Measurements from ENCODE around the gene HDX.
"Not testable (repeated sequence)": the region's sequence is repeated elsewhere in the genome, so short reads cannot be mapped to it uniquely, and the experiment has no call there.

The HDX gene

DNA sequence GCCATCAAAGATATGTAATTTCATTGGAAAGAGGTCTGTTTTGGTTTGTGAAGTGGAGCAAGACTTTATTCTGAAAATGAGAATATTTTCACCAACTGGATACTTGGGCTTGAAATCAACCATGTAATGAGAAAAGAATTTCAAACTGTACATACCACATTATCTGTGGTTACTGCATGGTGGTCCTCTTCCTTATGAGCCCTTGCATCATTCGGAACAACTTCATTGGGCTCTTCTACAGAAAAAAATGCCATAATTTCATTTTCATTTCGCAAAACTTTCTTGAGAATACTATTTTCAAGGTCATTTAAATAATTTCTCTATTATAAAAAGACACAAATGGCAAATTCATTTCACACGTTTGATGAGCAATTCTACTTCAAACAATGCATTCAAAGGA, 165.6 kb downstream of the HDX start:
- Histone ChIP-seq H3K27me3 (ENCODE audit: insufficient read depth, low read depth, severe bottlenecking) (no peaks in the 10 kb centered on the region), H3K9me3 (ENCODE audit: severe bottlenecking) (no peaks in the 10 kb centered on the region), H3K4me3 (ENCODE audit: low read depth, low read length) (no peak overlapping the region), H3K27ac (no peak overlapping the region), H3K36me3 (no peaks in the 10 kb centered on the region)
- no peak for DNase-seq
- TF ChIP-seq, protein P1, sequence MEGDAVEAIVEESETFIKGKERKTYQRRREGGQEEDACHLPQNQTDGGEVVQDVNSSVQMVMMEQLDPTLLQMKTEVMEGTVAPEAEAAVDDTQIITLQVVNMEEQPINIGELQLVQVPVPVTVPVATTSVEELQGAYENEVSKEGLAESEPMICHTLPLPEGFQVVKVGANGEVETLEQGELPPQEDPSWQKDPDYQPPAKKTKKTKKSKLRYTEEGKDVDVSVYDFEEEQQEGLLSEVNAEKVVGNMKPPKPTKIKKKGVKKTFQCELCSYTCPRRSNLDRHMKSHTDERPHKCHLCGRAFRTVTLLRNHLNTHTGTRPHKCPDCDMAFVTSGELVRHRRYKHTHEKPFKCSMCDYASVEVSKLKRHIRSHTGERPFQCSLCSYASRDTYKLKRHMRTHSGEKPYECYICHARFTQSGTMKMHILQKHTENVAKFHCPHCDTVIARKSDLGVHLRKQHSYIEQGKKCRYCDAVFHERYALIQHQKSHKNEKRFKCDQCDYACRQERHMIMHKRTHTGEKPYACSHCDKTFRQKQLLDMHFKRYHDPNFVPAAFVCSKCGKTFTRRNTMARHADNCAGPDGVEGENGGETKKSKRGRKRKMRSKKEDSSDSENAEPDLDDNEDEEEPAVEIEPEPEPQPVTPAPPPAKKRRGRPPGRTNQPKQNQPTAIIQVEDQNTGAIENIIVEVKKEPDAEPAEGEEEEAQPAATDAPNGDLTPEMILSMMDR (IDR thresholded peaks at IDR 0.05; ENCODE audit: low read depth, low read length): no peak

DNA sequence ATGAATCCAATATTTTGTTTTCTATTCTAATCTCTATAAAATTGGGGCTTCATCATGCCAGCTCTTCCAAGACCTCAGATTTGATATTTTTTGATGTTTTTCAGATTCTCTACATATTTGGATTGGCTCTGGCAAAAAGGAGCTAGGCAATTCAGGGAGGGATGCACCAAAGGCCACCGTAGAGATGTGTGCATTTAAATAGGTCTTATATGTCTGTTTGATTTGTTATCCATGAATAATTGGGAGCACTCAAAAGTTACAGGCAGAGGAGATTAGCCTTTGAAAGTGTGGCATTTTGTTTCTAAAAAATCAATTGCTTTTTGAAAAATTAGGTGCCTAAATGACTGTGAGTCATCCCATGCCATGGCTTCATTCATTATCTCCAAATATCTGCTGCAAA, 167.1 kb downstream of the HDX start:
- no peaks in the 10 kb centered on the region for H3K27me3 ChIP-seq (ENCODE audit: insufficient read depth, low read depth, severe bottlenecking)
- TF ChIP-seq, protein P1 (IDR thresholded peaks at IDR 0.05; ENCODE audit: low read depth, low read length): no peak
- H3K36me3 ChIP-seq: no peaks in the 10 kb centered on the region
- H3K9me3 ChIP-seq (ENCODE audit: severe bottlenecking): no peaks in the 10 kb centered on the region
- DNase-seq: no peak
- H3K27ac ChIP-seq: no peak overlapping the region
- H3K4me3 ChIP-seq (ENCODE audit: low read depth, low read length): no peak overlapping the region

DNA sequence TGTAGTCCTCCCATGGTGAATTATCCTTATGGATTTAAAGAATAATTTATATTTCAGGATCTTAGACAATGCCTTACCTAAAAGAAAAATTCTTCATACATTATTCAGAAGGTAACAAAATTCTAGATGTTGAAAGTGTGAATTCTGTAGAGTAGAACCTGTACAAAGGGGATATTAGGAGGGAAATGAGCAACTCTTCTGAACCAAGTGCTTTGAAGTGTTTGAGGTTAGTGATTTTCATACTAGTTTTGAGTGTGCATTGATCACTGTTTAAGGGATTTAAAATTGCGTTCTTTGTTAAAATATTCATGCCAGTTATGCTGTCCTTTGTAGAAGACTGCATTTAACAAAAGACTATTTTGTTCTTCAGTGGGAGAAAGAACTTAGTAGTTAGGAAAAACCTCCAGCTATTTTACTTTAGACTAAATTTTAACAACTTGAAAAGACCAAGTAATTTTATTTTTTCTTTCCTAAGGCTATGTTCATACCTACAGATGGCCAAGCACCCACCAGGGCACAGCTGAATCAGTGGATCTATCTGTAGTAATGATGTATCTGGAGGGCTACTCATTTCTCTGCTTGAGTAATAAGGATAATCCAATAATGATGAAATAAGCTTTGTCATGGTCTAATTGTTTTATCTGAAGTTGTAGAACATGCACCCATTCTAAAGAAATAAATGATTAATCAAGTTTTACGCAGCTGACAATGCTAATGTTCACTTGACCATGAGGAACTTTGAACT, 180.0 kb downstream of the HDX start:
- no peak overlapping the region for H3K27ac ChIP-seq
- DNase-seq: no peak
- TF ChIP-seq, protein P1 (IDR thresholded peaks at IDR 0.05; ENCODE audit: low read depth, low read length): no peak
- H3K9me3 ChIP-seq (ENCODE audit: severe bottlenecking): no peaks in the 10 kb centered on the region
- no peaks in the 10 kb centered on the region for H3K27me3 ChIP-seq (ENCODE audit: insufficient read depth, low read depth, severe bottlenecking)
- H3K36me3 ChIP-seq: no peaks in the 10 kb centered on the region
- no peak overlapping the region for H3K4me3 ChIP-seq (ENCODE audit: low read depth, low read length)

DNA sequence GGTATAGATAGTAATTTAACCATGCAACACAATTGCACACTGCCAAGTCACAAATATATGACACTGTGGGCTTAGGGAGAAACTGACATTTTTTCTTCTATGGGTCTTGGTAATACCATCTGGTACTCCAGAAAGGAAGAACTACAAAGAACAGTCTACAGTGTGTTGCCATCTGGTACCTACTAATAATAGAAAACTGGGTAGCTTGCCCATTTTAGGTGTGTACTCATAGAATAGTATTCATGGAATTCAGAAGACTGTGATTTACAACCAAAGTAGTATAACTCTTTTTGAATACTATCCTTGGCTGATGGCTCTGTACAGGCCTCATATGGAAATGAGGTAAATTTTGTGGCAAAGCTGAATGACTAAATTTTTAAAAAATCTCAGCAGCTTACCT, 181.6 kb downstream of the HDX start:
- TF ChIP-seq, protein P1 (IDR thresholded peaks at IDR 0.05; ENCODE audit: low read depth, low read length): no peak
- Histone ChIP-seq H3K4me3 (ENCODE audit: low read depth, low read length) (no peak overlapping the region), H3K9me3 (ENCODE audit: severe bottlenecking) (no peaks in the 10 kb centered on the region), H3K36me3 (no peaks in the 10 kb centered on the region), H3K27ac (no peak overlapping the region), H3K27me3 (ENCODE audit: insufficient read depth, low read depth, severe bottlenecking) (no peaks in the 10 kb centered on the region)
- DNase-seq: no peak

DNA sequence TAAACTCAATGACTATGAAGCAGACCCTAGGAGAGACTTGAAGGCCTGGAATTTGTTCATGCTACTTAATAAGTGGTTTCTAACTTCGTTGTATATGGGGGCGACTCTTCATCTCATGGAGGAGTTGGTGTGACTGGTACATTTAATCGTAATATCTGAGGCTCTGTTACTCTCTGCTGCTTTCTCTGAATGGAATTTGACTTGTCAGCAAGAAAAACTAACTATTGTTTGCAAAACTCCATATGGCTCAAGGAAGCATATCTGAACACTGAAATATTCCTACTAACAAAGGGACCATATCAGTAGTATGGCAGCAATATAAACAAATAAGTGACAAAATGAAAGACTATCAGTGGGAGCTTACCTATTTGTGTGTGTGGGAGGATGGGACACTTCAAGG, 182.2 kb downstream of the HDX start:
- TF ChIP-seq, protein P1 (IDR thresholded peaks at IDR 0.05; ENCODE audit: low read depth, low read length): no peak
- no peaks in the 10 kb centered on the region for H3K27me3 ChIP-seq (ENCODE audit: insufficient read depth, low read depth, severe bottlenecking)
- DNase-seq: no peak

DNA sequence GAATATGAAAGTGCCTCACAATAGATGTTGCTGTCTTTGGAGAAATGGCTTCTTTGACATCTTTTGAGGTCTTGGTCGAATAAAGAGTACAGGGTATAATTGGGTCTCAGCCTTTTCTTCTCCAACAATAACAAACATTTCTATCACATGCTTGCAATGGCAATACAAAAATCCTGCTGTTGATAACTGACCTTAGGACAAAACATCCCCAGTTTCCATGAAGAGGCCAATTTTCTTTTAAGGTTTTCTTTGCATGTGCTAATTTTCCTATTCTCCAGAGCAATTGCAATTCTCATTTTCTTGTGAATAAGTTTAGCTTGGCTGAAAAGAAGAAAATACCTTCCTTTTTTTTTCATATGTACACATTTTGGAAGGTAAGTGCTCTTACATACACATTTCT, 183.6 kb downstream of the HDX start:
- Histone ChIP-seq H3K9me3 (ENCODE audit: severe bottlenecking) (no peaks in the 10 kb centered on the region), H3K27ac (no peak overlapping the region), H3K4me3 (ENCODE audit: low read depth, low read length) (no peak overlapping the region), H3K27me3 (ENCODE audit: insufficient read depth, low read depth, severe bottlenecking) (no peaks in the 10 kb centered on the region), H3K36me3 (no peaks in the 10 kb centered on the region)
- DNase-seq: no peak
- TF ChIP-seq, protein P1 (IDR thresholded peaks at IDR 0.05; ENCODE audit: low read depth, low read length): no peak

More for the DNA sequence above, 182.2 kb downstream of the HDX start:
- Histone ChIP-seq H3K9me3 (ENCODE audit: severe bottlenecking) (no peaks in the 10 kb centered on the region), H3K4me3 (ENCODE audit: low read depth, low read length) (no peak overlapping the region), H3K36me3 (no peaks in the 10 kb centered on the region), H3K27ac (no peak overlapping the region)

DNA sequence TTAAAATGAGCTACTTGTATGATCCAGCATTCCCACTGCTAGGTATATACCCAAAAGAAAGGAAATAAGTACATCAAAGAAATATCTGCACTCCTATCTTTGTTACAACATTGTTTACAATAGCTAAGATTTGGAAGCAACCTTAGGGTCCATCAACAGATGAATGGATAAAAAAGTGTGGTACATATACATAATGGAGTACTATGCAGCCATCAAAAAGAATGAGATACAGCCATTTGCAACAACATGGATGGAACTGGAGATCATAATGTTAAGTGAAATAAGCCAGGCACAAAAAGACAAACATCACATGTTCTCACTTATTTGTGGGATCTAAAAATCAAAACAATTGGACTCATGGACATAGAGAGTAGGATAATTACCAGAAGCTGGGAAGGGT, 186.3 kb downstream of the HDX start:
- DNase-seq; H3K27ac ChIP-seq; H3K9me3 ChIP-seq (ENCODE audit: severe bottlenecking); H3K4me3 ChIP-seq (ENCODE audit: low read depth, low read length); H3K27me3 ChIP-seq (ENCODE audit: insufficient read depth, low read depth, severe bottlenecking); H3K36me3 ChIP-seq: not testable (repeated sequence)

Data from WERI-Rb-1 (cell line).